GM12878 (cell line): ENCODE data around the gene BCLAF3. TPM values are rescaled to one million over a fixed set of nuclear protein-coding genes. Genes with fewer than 3 reads are reported as not detected.

Source experiments
- ATAC-seq: fragments of 200-7000 bp; cut with Tn5 transposase; 3 replicates; pipeline ENCODE4 v1.9.1; 2020; ENCODE audit warnings: mild to moderate bottlenecking, moderate library complexity
- BruUV-seq: library from RNA; stranded (reverse); fragments of 400-500 nt; replicated peaks from 2 replicates; lab custom pipeline; 2021; lab: Mats Ljungman, UMichigan
- CTCF ChIA-PET: fragments of 300-600 bp; sonication (Branson Sonifier 250); formaldehyde crosslinking; extraction: SDS; loops from one replicate; lab custom pipeline; 2021; ENCODE audit warnings: inconsistent platforms; lab: Yijun Ruan, JAX
- POLR2A ChIA-PET: fragments of 350-600 bp; formaldehyde crosslinking; extraction: SDS; loops from one replicate; lab custom pipeline; 2021; ENCODE audit warnings: inconsistent platforms; lab: Charles Lee
- RAD21 ChIA-PET: fragments of 300-600 bp; sonication (Branson Sonifier 250); formaldehyde crosslinking; loops from one replicate; lab custom pipeline; 2023; ENCODE audit warnings: antibody characterized with exemption; ENCODE audit not compliant: unreplicated experiment; lab: Charles Lee
- SMC1A ChIA-PET: fragments of 300-600 bp; sonication (Branson Sonifier 250); formaldehyde crosslinking; loops from one replicate; lab custom pipeline; 2023; ENCODE audit not compliant: unreplicated experiment, uncharacterized antibody; lab: Charles Lee
- DNase-seq: peaks from one replicate; pipeline ENCODE4 v3.0.0-alpha.2; 2011; ENCODE audit warnings: low read depth, low spot score
- FAIRE-seq: peaks from 3 replicates; lab custom pipeline; 2011; peaks lifted over from hg19 to GRCh38; lab: Jason Lieb, UNC
- H2AFZ ChIP-seq: 2 replicates; pipeline ENCODE4 v1.6.0; 2011; ENCODE audit warnings: low read depth, low read length, control low read depth; ENCODE audit not compliant: control insufficient read depth
- H3K27ac ChIP-seq: 2 replicates; pipeline ENCODE4 v1.5.1; 2011; ENCODE audit warnings: control low read depth; ENCODE audit not compliant: control insufficient read depth, insufficient read depth
- H3K27me3 ChIP-seq, 2 experiments: replicated peaks in 1 of 2; 2 replicates each; pipeline versions ENCODE4 v1.6.0 to v1.6.1; 2011; ENCODE audit warnings: low read length in 1 of 2; ENCODE audit not compliant: control insufficient read depth in 2 of 2, insufficient read depth in 2 of 2
- H3K36me3 ChIP-seq, 2 experiments: 2 replicates each; pipeline ENCODE4 v1.5.1; 2011; ENCODE audit warnings: low read length in 1 of 2; ENCODE audit not compliant: control insufficient read depth in 2 of 2, insufficient read depth in 2 of 2
- H3K4me1 ChIP-seq: 2 replicates; pipeline ENCODE4 v1.6.1; 2011; ENCODE audit warnings: mild to moderate bottlenecking, low read length, moderate library complexity, mixed read lengths; ENCODE audit not compliant: control insufficient read depth, insufficient read depth
- H3K4me2 ChIP-seq: 2 replicates; pipeline ENCODE4 v1.6.0; 2011; ENCODE audit warnings: control low read depth; ENCODE audit not compliant: control insufficient read depth, insufficient read depth
- H3K4me3 ChIP-seq: fragments of 200-600 bp; sonication (generic); 2 replicates; pipeline ENCODE4 v1.5.1; 2016
- H3K79me2 ChIP-seq: 2 replicates; pipeline ENCODE4 v1.6.0; 2011; ENCODE audit warnings: low read length; ENCODE audit not compliant: control insufficient read depth, insufficient read depth
- H3K9ac ChIP-seq: 2 replicates; pipeline ENCODE4 v1.8.0; 2011; ENCODE audit warnings: low read length, control low read depth, mixed read lengths; ENCODE audit not compliant: control insufficient read depth, insufficient read depth
- H3K9me3 ChIP-seq: replicated peaks from 3 replicates; pipeline ENCODE4 v1.5.1; 2011; ENCODE audit warnings: mild to moderate bottlenecking, low read length; ENCODE audit not compliant: control insufficient read depth, insufficient read depth
- H4K20me1 ChIP-seq: 2 replicates; pipeline ENCODE4 v1.6.0; 2011; ENCODE audit not compliant: control insufficient read depth, insufficient read depth
- BACH1 ChIP-seq: fragments of 450-650 bp; IDR thresholded peaks from 2 replicates; pipeline ENCODE4 v1.6.1; 2017; ENCODE audit warnings: mild to moderate bottlenecking, borderline replicate concordance
- CREM ChIP-seq: IDR thresholded peaks from 2 replicates; pipeline ENCODE4 v1.6.1; 2014; ENCODE audit warnings: antibody characterized with exemption, low read depth
- E2F8 ChIP-seq: fragments of 450-650 bp; IDR thresholded peaks from 2 replicates; pipeline ENCODE4 v1.6.1; 2018; ENCODE audit warnings: mild to moderate bottlenecking, low read depth, moderate library complexity; ENCODE audit not compliant: partially characterized antibody
- EGR1 ChIP-seq, 2 experiments: IDR thresholded peaks; 1 replicate in 1 of 2; 2 replicates in 1 of 2; pipeline ENCODE4 v1.6.1; 2011 to 2012; ENCODE audit warnings: low read depth in 2 of 2, low read length in 2 of 2, borderline replicate concordance in 1 of 2, mild to moderate bottlenecking in 1 of 2, moderate library complexity in 1 of 2
- PAX5 ChIP-seq: IDR thresholded peaks from 2 replicates; pipeline ENCODE4 v1.6.1; 2011; ENCODE audit warnings: low read depth, low read length, borderline replicate concordance
- POLR2A ChIP-seq: IDR thresholded peaks from 2 replicates; pipeline ENCODE4 v1.6.1; 2011; ENCODE audit warnings: low read depth, mild to moderate bottlenecking, low read length
- RAD21 ChIP-seq: IDR thresholded peaks from 2 replicates; pipeline ENCODE4 v1.6.1; 2011; ENCODE audit warnings: mild to moderate bottlenecking, low read depth, low read length, moderate library complexity; ENCODE audit not compliant: insufficient read depth
- RCOR1 ChIP-seq: conservative IDR thresholded peaks from 2 replicates; pipeline ENCODE4 v1.6.1; 2012; ENCODE audit warnings: low read depth, low read length, improper control_type of control experiment
- RELB ChIP-seq: fragments of 450-650 bp; IDR thresholded peaks from 2 replicates; pipeline ENCODE4 v1.6.1; 2017; ENCODE audit warnings: low read depth, mild to moderate bottlenecking, moderate library complexity
- STAT3 ChIP-seq: IDR thresholded peaks from 2 replicates; pipeline ENCODE4 v1.6.1; 2011; ENCODE audit warnings: low read depth, low read length, improper control_type of control experiment
- SUPT20H ChIP-seq: IDR thresholded peaks from 2 replicates; pipeline ENCODE4 v1.6.1; 2011; ENCODE audit warnings: low read depth, mild to moderate bottlenecking, low read length, moderate library complexity, borderline replicate concordance; ENCODE audit not compliant: control insufficient read depth
- ZNF274 ChIP-seq: IDR thresholded peaks from one replicate; pipeline ENCODE4 v1.8.0; 2011; ENCODE audit not compliant: insufficient read length, insufficient read depth
- ZNF687 ChIP-seq: fragments of 450-650 bp; IDR thresholded peaks from 2 replicates; pipeline ENCODE4 v1.6.1; 2017; ENCODE audit warnings: mild to moderate bottlenecking, moderate library complexity
- WGBS: methylation state at CpG from one replicate; pipeline ENCODE4 v1.1.6; 2016; ENCODE audit warnings: low lambda C conversion rate; ENCODE audit not compliant: insufficient replicate concordance, insufficient coverage; ENCODE audit errors: missing lambda C conversion rate; 5-methylcytosine and 5-hydroxymethylcytosine counted together
- in situ Hi-C: fragments of 300-500 bp; cut with MboI; formaldehyde crosslinking; loops from 9 replicates; pipeline ENCODE4 v1.14.3; 2018; ENCODE audit warnings: mixed read lengths
- intact Hi-C: fragments of 100-400 bp; cut with micrococcal nuclease; formaldehyde crosslinking; loops from one replicate; pipeline ENCODE4 v1.14.2; 2022; ENCODE audit not compliant: unreplicated experiment
- polyA plus RNA-seq, 11 experiments: library from polyadenylated mRNA; depleted of rRNA in 4 of 11; unstranded in 6 of 11; stranded (reverse) in 5 of 11; fragments of >200 nt; fragmentation: Nextera tagmentation in 4 of 11; fragmentation: Illumina TruSeq in 1 of 11; extraction: Ambion mirVana in 4 of 11; extraction: Trizol in 1 of 11; gene quantifications; 1 replicate in 1 of 11; 2 replicates in 10 of 11; pipeline versions ENCODE4 v1.2.1 to v1.2.3, GENCODE V29; 2011 to 2016; ENCODE audit warnings: inconsistent platforms in 2 of 11, missing spikeins in 2 of 11, low read depth in 1 of 11
- total RNA-seq, 4 experiments: library from RNA; depleted of rRNA in 3 of 4; stranded (reverse); fragments of >200 nt in 3 of 4; fragmentation: Illumina TruSeq in 1 of 4; extraction: Trizol in 1 of 4; gene quantifications; 2 replicates each; pipeline versions ENCODE4 v1.2.1 to v1.2.3, GENCODE V29; 2013 to 2021

BCLAF3 gene
- total and polyA plus RNA-seq, 10 of the 15 experiments (the other 5 are each of a cell fraction or from before 2014, with no cell fraction given): 0.74 to 4.4 (median 2.6) TPM

- no peak for TF ChIP-seq EGR1 (IDR thresholded peaks at IDR 0.05; ENCODE audit: borderline replicate concordance in 1 of 2, low read depth in 2 of 2, low read length in 2 of 2)
Observed at GRCh38 chrX:20026278-20026677, 35.4 kb upstream of the BCLAF3 start (continued).

GRCh38 chrX:20019672-20020365 lies 29.0 kb upstream of the BCLAF3 start:
- SMC1A ChIA-PET: interaction anchor here (1.2 kb wide), 1 partner anchor 115 kb away, joined by 3 read pairs; no protein-coding TSS in a partner anchor
- H4K20me1 ChIP-seq: no peaks in the 10 kb centered on the region
- no peak for FAIRE-seq
- TF ChIP-seq E2F8 (no peak), STAT3 (no peak), SUPT20H (no peak), BACH1 (no peak), RCOR1 (no peak), RAD21 (no peak), CREM (no peak), ZNF687 (no peak), ZNF274 (no peak), PAX5 (no peak), RELB (no peak), POLR2A (no peak)

More at GRCh38 chrX:20019672-20020365, 29.0 kb upstream of the BCLAF3 start:
- Histone ChIP-seq H3K79me2 (no peaks in the 10 kb centered on the region), H3K9ac (no peak overlapping the region), H3K27me3 (no peaks in the 10 kb centered on the region; a peak in 1 of 4 replicates), H2AFZ (no peak overlapping the region), H3K4me2 (no peak overlapping the region), H3K36me3 (no peaks in the 10 kb centered on the region), H3K4me1 (no peaks in the 10 kb centered on the region), H3K9me3 (no peaks in the 10 kb centered on the region; the same call in 1 of the 3 replicates), H3K4me3 (no peak overlapping the region), H3K27ac (no peak overlapping the region)
- ATAC-seq (no peak), DNase-seq (no peak)
- intact Hi-C loops (no loop called here), in situ Hi-C loops (no loop called here)
- ChIA-PET CTCF (interaction anchor here (0.6 kb wide), 1 partner anchor 134 kb away, joined by 3 read pairs; no protein-coding TSS in a partner anchor), POLR2A (interaction anchor here (0.6 kb wide), 1 partner anchor 648 kb away, joined by 3 read pairs; no protein-coding TSS in a partner anchor), RAD21 (no interaction called here)
- 39% methylated on average over 6 of the region's 6 CpGs for WGBS
- BruUV-seq: no TSS peak
